PC-9 (cell line): Measurements from ENCODE around the gene TPRG1. TPM values are rescaled to one million over a fixed set of nuclear protein-coding genes. Genes with fewer than 3 reads are reported as not detected.
A peak's percentile ranks its signal among the peaks of the same experiment; 100 is the strongest.

Experiments
- BruUV-seq: library from RNA; stranded (reverse); fragments of 400-500 nt; replicated peaks from 2 replicates; lab custom pipeline; 2021; lab: Mats Ljungman, UMichigan
- CTCF ChIA-PET: fragments of 300-600 bp; sonication (Branson Sonifier 250); formaldehyde crosslinking; loops from one replicate; lab custom pipeline; 2022; ENCODE audit warnings: antibody characterized with exemption; lab: Charles Lee
- POLR2A ChIA-PET: fragments of 300-600 bp; sonication (Branson Sonifier 250); formaldehyde crosslinking; loops from one replicate; lab custom pipeline; 2022; ENCODE audit warnings: antibody characterized with exemption; ENCODE audit not compliant: unreplicated experiment; lab: Charles Lee
- DNase-seq, 2 experiments: peaks; one replicate each; pipeline versions ENCODE4 v3.0.0 to v3.0.0-alpha.2; 2015 to 2022; ENCODE audit warnings: mixed read lengths in 1 of 2
- H2AFZ ChIP-seq: fragments of 200-600 bp; sonication (generic); 2 replicates; pipeline ENCODE4 v1.8.1; 2017; ENCODE audit warnings: antibody characterized with exemption
- H3F3A ChIP-seq: fragments of 200-600 bp; sonication (generic); 2 replicates; pipeline ENCODE4 v1.8.1; 2017; ENCODE audit warnings: antibody characterized with exemption, mild to moderate bottlenecking, low read depth; ENCODE audit not compliant: insufficient read depth
- H3K27ac ChIP-seq: fragments of 200-600 bp; sonication (generic); 2 replicates; pipeline ENCODE4 v1.6.1; 2016; ENCODE audit warnings: mixed run types
- H3K27me3 ChIP-seq: fragments of 200-600 bp; sonication (generic); 2 replicates; pipeline ENCODE4 v1.6.1; 2016; ENCODE audit warnings: low read depth, mixed run types; ENCODE audit not compliant: insufficient read depth
- H3K36me3 ChIP-seq: fragments of 200-600 bp; sonication (generic); 2 replicates; pipeline ENCODE4 v1.6.1; 2016; ENCODE audit warnings: low read depth, mixed run types
- H3K4me1 ChIP-seq: fragments of 200-600 bp; sonication (generic); replicated peaks from 2 replicates; pipeline ENCODE4 v1.6.1; 2016; ENCODE audit warnings: mixed run types; ENCODE audit not compliant: insufficient read depth
- H3K4me2 ChIP-seq: fragments of 200-600 bp; sonication (generic); 2 replicates; pipeline ENCODE4 v1.6.1; 2017; ENCODE audit warnings: mixed run types
- H3K4me3 ChIP-seq: fragments of 200-600 bp; sonication (generic); 2 replicates; pipeline ENCODE4 v1.6.1; 2016; ENCODE audit warnings: mixed run types
- H3K79me2 ChIP-seq: fragments of 200-600 bp; sonication (generic); 2 replicates; pipeline ENCODE4 v1.6.1; 2017; ENCODE audit warnings: low read depth, mixed run types
- H3K9me2 ChIP-seq: fragments of 200-600 bp; sonication (generic); 2 replicates; pipeline ENCODE4 v1.8.1; 2017; ENCODE audit warnings: mild to moderate bottlenecking; ENCODE audit not compliant: insufficient read depth
- H3K9me3 ChIP-seq: fragments of 200-600 bp; sonication (generic); 2 replicates; pipeline ENCODE4 v1.8.1; 2016; ENCODE audit warnings: low read depth; ENCODE audit not compliant: insufficient read depth
- H4K20me1 ChIP-seq: fragments of 200-600 bp; sonication (generic); 2 replicates; pipeline ENCODE4 v1.8.1; 2017; ENCODE audit not compliant: insufficient read depth
- EZH2 ChIP-seq: fragments of 200-600 bp; sonication (generic); IDR thresholded peaks from 2 replicates; pipeline ENCODE4 v1.8.0; 2017; ENCODE audit warnings: antibody characterized with exemption, low read depth
- intact Hi-C: fragments of 100-400 bp; cut with micrococcal nuclease; formaldehyde crosslinking; loops from one replicate; pipeline ENCODE4 v1.10.0; 2022; ENCODE audit not compliant: unreplicated experiment
- total RNA-seq: library from RNA; stranded (reverse); gene quantifications from 2 replicates; pipeline ENCODE4 v1.2.3, GENCODE V29; 2021
- TF ChIP-seq, protein P1 (sequence below): fragments of 200-600 bp; sonication (generic); conservative IDR thresholded peaks from 2 replicates; pipeline ENCODE4 v1.6.1; 2017; ENCODE audit warnings: mixed run types, antibody characterized with exemption, mild to moderate bottlenecking, moderate library complexity

TPRG1 gene
- total RNA-seq, 1 experiment from 2014 or later = 1.9 TPM

DNA sequence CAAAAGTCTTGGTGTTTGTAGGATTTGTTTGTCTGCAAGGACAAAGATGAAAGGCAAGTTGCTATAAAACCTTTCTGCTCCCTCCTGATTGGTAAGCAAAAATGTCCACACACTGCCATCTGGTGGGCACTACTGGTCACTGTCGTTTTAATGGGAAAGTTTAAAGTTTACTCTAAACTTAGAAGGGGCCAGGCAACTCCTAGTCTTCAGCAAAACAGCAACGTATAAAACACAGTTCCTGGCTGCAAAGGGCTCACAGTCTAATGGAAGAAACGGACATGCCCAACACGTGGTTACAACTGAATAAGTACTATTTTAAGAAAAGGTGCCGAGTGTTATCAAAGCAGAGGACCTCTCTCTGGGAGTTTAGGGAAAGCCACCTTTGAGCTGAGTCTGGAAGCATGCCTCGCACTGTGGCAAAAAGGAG, 23.7 kb upstream of the TPRG1 start:
- no TSS peak for BruUV-seq
- Histone ChIP-seq H3K27ac (no peak overlapping the region), H3K9me2 (no peaks in the 10 kb centered on the region), H4K20me1 (no peaks in the 10 kb centered on the region), H3K4me1 (peaks cover 7% of the 10 kb centered on the region), H3K4me3 (no peak overlapping the region), H3F3A (no peaks in the 10 kb centered on the region), H3K36me3 (no peaks in the 10 kb centered on the region), H3K79me2 (no peaks in the 10 kb centered on the region), H3K27me3 (no peaks in the 10 kb centered on the region), H2AFZ (no peak overlapping the region), H3K9me3 (peaks cover 8% of the 10 kb centered on the region; the same call in 1 of the 2 replicates), H3K4me2 (no peak overlapping the region)
- ChIA-PET POLR2A (no interaction called here), CTCF (interaction anchor here (0.6 to 1.0 kb wide), 4 partner anchors 9 to 1408 kb away, joined by 3 to 6 read pairs (median 4); no protein-coding TSS in a partner anchor)
- no peak for TF ChIP-seq EZH2
- TF ChIP-seq, protein P1, sequence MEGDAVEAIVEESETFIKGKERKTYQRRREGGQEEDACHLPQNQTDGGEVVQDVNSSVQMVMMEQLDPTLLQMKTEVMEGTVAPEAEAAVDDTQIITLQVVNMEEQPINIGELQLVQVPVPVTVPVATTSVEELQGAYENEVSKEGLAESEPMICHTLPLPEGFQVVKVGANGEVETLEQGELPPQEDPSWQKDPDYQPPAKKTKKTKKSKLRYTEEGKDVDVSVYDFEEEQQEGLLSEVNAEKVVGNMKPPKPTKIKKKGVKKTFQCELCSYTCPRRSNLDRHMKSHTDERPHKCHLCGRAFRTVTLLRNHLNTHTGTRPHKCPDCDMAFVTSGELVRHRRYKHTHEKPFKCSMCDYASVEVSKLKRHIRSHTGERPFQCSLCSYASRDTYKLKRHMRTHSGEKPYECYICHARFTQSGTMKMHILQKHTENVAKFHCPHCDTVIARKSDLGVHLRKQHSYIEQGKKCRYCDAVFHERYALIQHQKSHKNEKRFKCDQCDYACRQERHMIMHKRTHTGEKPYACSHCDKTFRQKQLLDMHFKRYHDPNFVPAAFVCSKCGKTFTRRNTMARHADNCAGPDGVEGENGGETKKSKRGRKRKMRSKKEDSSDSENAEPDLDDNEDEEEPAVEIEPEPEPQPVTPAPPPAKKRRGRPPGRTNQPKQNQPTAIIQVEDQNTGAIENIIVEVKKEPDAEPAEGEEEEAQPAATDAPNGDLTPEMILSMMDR = peak; percentile 97
- intact Hi-C loops = loop anchor here (1.0 to 10.0 kb wide), 5 partner anchors 85 to 993 kb away; partner anchors contain the start of gene LPP
- DNase-seq = peak; percentile 59

DNA sequence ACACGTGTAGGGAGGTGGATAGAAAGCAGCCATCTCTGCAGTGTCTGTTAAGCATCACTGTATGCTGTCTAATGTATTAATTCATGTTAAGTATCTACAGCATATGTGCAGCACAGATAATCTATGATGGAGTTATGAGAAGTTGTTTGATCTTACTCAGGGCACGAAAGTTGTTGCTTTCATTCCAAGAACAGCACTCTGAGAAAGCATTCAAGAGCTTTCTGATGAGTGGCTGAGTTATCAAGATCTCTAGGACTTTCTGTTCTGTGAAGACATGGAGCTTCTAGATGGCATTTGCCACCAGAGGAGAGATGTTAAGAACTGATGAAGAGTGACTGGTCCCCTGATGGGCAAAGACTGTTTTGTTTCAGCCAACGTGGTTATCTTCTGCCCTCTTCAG, 22.6 kb upstream of the TPRG1 start:
- BruUV-seq = no TSS peak
- Histone ChIP-seq H3K27ac (no peak overlapping the region), H2AFZ (no peak overlapping the region), H3K36me3 (no peaks in the 10 kb centered on the region), H3K4me1 (peaks cover 7% of the 10 kb centered on the region), H3F3A (no peaks in the 10 kb centered on the region), H3K9me3 (peaks cover 10% of the 10 kb centered on the region; the same call in 1 of the 2 replicates), H3K4me3 (no peak overlapping the region), H3K27me3 (no peaks in the 10 kb centered on the region), H3K4me2 (no peak overlapping the region), H3K9me2 (no peaks in the 10 kb centered on the region), H4K20me1 (no peaks in the 10 kb centered on the region), H3K79me2 (no peaks in the 10 kb centered on the region)
- TF ChIP-seq, protein P1 = no peak
- TF ChIP-seq EZH2 = no peak
- intact Hi-C loops = loop anchor here (2.0 to 10.0 kb wide), 4 partner anchors 84 to 994 kb away; partner anchors contain the start of gene LPP
- DNase-seq = no peak
- ChIA-PET CTCF (interaction anchor here (0.5 kb wide), 1 partner anchor 1403 kb away, joined by 3 read pairs; no protein-coding TSS in a partner anchor), POLR2A (no interaction called here)

DNA sequence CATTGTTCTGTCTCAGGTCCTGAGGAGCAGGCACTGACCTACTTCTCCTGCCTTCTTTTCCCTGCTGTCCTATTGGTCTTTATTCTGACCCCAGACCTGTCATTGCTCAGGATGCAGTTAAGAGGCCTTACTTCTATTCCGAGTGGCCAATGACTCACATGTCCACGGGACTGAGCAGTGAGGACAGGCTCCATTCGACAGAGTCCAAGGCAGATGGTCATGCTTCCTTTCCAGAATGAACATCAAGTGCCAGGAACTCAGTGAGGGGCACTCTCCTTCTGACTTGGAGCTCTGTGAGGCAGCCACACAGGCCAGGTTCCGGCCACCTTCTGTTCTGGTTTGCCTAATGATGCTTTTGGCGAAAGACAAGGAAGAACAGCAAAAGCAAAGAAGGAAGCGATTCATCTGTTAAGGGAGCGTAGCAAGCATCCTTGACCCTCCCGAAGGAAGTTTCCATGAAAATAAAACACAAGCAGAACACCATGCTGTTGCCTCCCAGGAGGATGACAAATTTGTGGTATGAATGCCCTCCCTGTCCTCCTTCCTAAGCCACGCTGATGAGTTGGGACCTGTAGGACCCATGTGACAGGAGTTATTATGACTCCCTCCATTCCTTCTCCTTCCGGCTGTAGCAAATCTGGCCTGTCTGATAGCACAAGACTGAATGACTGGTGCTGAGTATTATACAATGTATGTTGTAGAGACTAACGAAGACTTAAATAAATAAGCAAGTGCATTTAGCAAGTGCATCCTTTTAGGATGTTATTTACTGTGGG, 14.4 kb upstream of the TPRG1 start:
- no peaks in the 10 kb centered on the region for H3K9me2 ChIP-seq
- no peaks in the 10 kb centered on the region for H3K27me3 ChIP-seq
- H3K27ac ChIP-seq = no peak overlapping the region
- H3K79me2 ChIP-seq = no peaks in the 10 kb centered on the region
- H4K20me1 ChIP-seq = no peaks in the 10 kb centered on the region
- no peak overlapping the region for H3K4me3 ChIP-seq
- no TSS peak for BruUV-seq
- H3F3A ChIP-seq = no peaks in the 10 kb centered on the region
- POLR2A ChIA-PET = no interaction called here
- H3K9me3 ChIP-seq = peaks cover 7% of the 10 kb centered on the region; the same call in 1 of the 2 replicates
- no peak for TF ChIP-seq EZH2
- TF ChIP-seq, protein P1 = no peak
- no peaks in the 10 kb centered on the region for H3K36me3 ChIP-seq
- H3K4me1 ChIP-seq = peaks cover 11% of the 10 kb centered on the region
- intact Hi-C loops = no loop called here
- no peak overlapping the region for H2AFZ ChIP-seq
- no peak for DNase-seq
- H3K4me2 ChIP-seq = no peak overlapping the region
- CTCF ChIA-PET = interaction anchor here (0.5 kb wide), 1 partner anchor 68 kb away, joined by 3 read pairs; no protein-coding TSS in a partner anchor
